ENCODE data around the gene MDFI.
A peak's percentile ranks its signal among the peaks of the same experiment; 100 is the strongest.
"Not testable (repeated sequence)": the region's sequence is repeated elsewhere in the genome, so short reads cannot be mapped to it uniquely, and the experiment has no call there.

The MDFI gene

GRCh38 chr6:41602864-41603608 is 35.2 kb upstream of the MDFI start:
- DNase-seq (ENCODE audit: low spot score), result peak; percentile 86

GRCh38 chr6:41604006-41604405 is 34.3 kb upstream of the MDFI start:
- no peak for DNase-seq (ENCODE audit: low spot score)

DNA sequence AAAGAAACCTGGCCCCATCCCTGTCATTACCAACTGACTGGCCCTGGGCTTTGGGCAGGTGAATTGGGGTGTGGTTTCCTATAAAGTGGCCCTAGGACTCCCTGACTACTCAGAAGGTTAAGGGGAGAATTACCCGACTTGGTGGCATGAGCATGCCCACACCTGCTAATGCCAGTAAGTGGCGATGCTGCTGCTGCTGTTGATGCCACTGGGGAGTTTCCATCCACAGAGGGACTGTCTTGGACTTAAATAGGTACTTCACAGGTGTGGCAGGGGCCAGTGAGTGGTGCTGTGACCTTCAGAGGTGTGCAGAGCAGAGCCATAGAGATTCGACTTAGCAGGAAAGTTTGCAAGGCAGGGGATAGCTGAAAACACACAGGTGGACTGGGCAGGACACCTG is 32.6 kb upstream of the MDFI start:
- no peak for DNase-seq (ENCODE audit: low spot score)

DNA sequence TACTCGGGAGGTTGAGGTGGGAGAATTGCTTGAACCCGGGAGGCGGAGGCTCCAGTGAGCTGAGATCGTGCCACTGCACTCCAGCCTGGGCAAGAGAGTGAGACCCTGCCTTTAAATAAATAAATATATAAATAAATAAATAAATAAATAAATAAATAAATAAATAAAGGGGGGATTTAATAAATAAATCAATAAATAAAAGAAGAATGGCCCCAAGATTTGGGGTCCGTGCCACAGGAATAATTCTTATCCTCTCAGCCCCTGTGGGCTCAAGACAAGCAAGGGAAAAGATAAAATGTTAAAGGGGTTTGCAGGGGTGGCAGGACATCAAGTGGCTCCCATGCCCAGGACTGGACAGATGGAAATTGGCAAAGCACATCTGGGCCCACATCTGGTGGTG is 31.2 kb upstream of the MDFI start:
- DNase-seq (ENCODE audit: low spot score), result no peak

DNA sequence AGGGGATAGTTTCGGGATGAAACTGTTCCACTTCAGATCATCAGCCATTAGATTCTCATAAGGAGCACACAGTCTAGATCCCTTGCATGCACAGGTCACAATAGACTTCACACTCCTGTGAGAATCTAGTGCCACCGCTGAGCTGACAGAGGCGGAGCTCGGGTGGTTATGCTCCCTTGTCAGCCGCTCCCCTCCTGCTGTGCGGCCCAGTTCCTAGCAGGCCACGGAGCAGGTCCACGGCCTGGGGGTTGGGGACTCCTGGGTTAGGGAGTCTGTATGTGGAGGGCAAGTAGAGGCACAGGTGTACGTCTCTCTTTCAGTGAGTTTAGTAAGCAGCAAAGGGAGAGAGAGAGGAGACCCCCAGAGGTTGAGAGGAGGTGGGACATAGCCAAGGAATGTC is 30.5 kb upstream of the MDFI start:
- DNase-seq (ENCODE audit: low spot score), result no peak

GRCh38 chr6:41608443-41609151 is 29.7 kb upstream of the MDFI start:
- no peak for DNase-seq (ENCODE audit: low spot score)

- DNase-seq (ENCODE audit: low spot score), result no peak
These were observed 23.6 kb upstream of the MDFI start for GRCh38 chr6:41614715-41615114.

- DNase-seq (ENCODE audit: low spot score), result no peak
These were observed 23.0 kb upstream of the MDFI start for GRCh38 chr6:41615311-41615710.

DNA sequence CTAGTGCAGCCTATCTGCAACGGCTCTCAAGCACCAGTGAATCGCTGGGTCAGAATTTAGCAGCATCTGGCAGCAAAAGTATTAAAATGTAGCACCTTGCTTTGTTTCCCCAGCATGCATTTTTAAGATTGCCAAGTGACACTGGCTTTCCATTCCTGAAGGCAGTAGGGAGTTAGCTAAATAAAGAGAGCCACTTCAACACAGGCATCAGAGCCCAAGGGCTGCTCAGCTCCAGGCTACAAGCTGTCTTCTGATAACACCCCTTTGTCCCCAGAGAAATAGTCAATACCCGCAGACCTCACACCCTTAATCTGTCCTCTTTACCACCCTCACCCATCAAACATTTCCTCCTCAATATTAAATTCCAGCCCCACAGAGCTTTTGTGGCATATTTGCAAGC is 19.7 kb upstream of the MDFI start:
- no peak for DNase-seq (ENCODE audit: low spot score)

- not testable (repeated sequence) for DNase-seq (ENCODE audit: low spot score)
These were observed 19.1 kb upstream of the MDFI start for GRCh38 chr6:41619193-41619592.

- no peak for DNase-seq (ENCODE audit: low spot score)
These were observed 16.9 kb upstream of the MDFI start for GRCh38 chr6:41621367-41621766.

- DNase-seq (ENCODE audit: low spot score), result no peak
These were observed 16.5 kb upstream of the MDFI start for GRCh38 chr6:41621802-41622201.

DNA sequence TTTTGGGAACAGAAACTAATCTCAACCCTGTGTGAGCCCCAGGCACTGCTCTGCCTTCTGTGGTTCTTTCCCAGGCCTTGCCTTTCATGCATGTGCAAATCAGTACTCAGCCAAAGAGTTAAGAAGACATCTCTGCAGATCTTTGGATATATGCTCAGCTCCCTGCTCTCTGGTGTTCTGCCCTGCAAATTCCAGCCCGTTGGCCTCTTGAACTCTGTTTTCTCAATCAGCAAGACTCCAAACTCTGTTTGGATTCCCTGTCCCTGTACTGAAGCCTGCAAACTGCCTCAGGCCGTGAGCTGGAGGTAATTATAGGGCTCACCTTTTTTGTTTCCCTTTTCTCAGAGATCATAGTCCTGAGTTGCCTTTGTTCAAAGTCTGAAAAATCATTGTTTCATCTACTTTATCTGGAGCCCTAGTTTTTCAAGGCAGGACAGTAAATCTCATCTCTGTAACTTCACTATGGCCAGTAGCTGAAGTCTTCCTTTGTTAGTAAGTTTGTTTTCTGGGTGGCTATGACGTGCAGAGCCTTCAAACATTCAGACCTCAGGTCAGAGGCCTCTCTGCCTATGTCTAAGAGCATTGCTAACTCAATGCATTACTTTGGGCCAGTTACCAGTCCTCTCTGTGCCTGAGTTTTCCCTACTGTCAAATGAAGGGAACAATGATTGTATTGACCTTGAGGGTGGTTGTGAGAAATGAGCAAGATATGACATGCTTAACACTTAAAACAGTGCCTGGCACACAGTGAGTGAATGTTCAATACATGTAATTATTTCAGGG is 15.9 kb upstream of the MDFI start:
- no peak for DNase-seq (ENCODE audit: low spot score)

- DNase-seq (ENCODE audit: low spot score), result no peak
These were observed 14.9 kb upstream of the MDFI start for GRCh38 chr6:41623330-41623729.

- no peak for DNase-seq (ENCODE audit: low spot score)
These were observed 13.5 kb upstream of the MDFI start for GRCh38 chr6:41624621-41625380.

DNA sequence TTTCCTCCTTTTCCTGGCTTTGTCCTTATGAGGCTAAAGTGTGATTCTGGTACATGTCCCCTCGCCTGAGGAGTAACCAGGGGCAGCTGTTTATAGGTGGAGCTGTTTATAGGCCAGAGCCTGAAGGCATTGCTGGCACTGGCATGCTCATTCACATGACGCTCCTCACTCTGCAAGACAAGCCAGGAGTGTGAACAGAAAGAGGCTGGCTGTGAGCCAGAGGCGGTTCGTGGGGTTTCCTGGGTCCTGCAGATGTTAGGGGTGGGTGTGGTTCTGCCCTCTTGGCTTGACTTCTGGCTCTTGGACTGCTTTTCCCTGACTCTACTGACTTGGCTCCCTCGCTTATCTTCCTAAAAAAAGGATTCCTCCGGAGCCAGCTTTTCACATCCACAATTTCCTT is 12.8 kb upstream of the MDFI start:
- DNase-seq (ENCODE audit: low spot score), result no peak

- DNase-seq (ENCODE audit: low spot score), result no peak
These were observed 12.2 kb upstream of the MDFI start for GRCh38 chr6:41626022-41626421.

- DNase-seq (ENCODE audit: low spot score), result no peak
These were observed 11.4 kb upstream of the MDFI start for GRCh38 chr6:41626917-41627316.

GRCh38 chr6:41629128-41629527 is 9.1 kb upstream of the MDFI start:
- DNase-seq (ENCODE audit: low spot score), result no peak

GRCh38 chr6:41630069-41630468 is 8.2 kb upstream of the MDFI start:
- no peak for DNase-seq (ENCODE audit: low spot score)

- DNase-seq (ENCODE audit: low spot score), result no peak
These were observed 7.3 kb upstream of the MDFI start for GRCh38 chr6:41630946-41631345.

DNA sequence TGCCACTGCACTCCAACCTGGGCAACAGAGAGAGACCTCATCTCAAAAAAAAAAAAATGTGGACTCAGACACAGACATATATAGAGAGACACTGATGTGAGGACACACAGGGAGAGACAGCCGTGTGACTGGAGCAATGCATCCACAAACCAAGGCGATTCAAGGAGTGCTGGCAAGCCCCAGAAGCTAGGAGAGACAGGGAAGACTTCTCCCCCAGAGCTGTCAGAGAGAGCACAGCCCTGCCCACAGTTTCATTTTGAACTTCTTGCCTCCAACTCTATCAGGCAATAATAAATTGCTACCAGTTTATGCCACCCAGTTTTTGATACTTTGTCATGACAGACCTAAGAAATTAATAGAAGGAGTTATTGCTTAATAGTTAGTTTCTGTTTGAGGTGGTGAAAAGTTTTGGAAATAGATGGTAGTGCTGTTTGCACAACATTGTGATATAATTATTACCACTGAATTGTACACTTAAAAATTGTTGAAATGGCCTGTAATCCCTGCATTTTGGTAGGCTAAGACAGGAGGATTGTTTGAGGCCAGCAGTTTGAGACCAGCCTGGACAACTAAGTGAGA is 5.1 kb upstream of the MDFI start:
- DNase-seq (ENCODE audit: low spot score), result no peak

All from AG08395 (cell line).